Upper lobe of left lung (tissue), 4 donors: ENCODE data around the gene MUC2.
A peak's percentile ranks its signal among the peaks of the same experiment; 100 is the strongest.

Source experiments
- EP300 ChIP-seq, 4 donors: sonication (generic); formaldehyde crosslinking; IDR thresholded peaks; one replicate each; pipeline ENCODE4 v1.5.1; 2017; ENCODE audit warnings: antibody characterized with exemption in 4 of 4, control low read depth in 2 of 4
- POLR2A ChIP-seq, 4 donors: fragments of 450-650 bp; IDR thresholded peaks; one replicate each; pipeline ENCODE4 v1.5.1; 2016 to 2017; ENCODE audit warnings: antibody characterized with exemption in 4 of 4, mild to moderate bottlenecking in 2 of 4
- POLR2AphosphoS5 ChIP-seq, 2 donors: sonication (generic); formaldehyde crosslinking; IDR thresholded peaks; one replicate each; pipeline ENCODE4 v1.5.1; 2017; ENCODE audit warnings: antibody characterized with exemption in 2 of 2
- TF ChIP-seq, protein P1 (sequence below), 6 experiments: fragments of 450-650 bp in 4 of 6; fragments of 200-600 bp in 2 of 6; sonication (generic) in 2 of 6; IDR thresholded peaks; one replicate each; pipeline ENCODE4 v1.5.1; 2016 to 2019; ENCODE audit warnings: antibody characterized with exemption in 6 of 6

DNA sequence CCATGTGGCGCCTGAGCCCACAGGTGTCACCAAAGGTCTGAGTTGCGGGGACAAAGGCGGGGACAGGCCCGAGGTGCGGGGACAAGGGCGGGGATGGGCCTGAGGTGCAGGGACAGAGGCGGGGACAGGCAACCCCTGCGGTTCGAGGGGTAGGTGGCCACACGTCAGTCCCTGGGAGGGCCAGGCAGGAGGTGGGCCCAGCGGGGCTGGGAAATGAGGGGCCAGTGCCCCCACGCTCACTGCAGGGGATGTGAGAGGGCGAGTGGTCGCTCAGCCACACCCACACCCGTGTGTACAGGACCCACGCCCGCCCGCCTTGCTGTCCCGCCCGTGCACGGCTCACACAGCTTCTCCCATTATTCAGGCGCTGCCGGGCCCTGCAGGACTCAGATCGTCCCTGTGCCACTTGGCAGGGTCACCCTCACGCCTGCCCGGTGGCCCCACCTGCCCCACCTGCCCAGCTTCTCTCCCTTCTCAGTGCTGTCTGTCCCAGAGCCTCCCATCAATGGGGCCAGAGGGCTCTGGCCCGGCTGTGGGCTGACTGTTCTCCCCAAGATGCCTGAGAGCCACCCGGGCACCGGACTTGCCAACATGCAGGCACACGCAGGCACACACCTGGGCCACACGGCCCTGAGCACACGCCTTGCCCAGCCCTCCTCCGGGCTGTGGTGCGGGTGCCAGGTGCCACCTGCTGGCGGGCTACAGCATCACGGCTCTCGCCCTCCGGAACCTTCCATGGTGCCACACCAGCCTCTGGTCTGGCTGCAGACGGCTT lies 23.9 kb upstream of the MUC2 start:
- TF ChIP-seq, protein P1, sequence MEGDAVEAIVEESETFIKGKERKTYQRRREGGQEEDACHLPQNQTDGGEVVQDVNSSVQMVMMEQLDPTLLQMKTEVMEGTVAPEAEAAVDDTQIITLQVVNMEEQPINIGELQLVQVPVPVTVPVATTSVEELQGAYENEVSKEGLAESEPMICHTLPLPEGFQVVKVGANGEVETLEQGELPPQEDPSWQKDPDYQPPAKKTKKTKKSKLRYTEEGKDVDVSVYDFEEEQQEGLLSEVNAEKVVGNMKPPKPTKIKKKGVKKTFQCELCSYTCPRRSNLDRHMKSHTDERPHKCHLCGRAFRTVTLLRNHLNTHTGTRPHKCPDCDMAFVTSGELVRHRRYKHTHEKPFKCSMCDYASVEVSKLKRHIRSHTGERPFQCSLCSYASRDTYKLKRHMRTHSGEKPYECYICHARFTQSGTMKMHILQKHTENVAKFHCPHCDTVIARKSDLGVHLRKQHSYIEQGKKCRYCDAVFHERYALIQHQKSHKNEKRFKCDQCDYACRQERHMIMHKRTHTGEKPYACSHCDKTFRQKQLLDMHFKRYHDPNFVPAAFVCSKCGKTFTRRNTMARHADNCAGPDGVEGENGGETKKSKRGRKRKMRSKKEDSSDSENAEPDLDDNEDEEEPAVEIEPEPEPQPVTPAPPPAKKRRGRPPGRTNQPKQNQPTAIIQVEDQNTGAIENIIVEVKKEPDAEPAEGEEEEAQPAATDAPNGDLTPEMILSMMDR (IDR thresholded peaks at IDR 0.05) = peak; percentile 79 to 98 (median 96)
- TF ChIP-seq POLR2AphosphoS5 (IDR thresholded peaks at IDR 0.05) (no peak), POLR2A (IDR thresholded peaks at IDR 0.05) (no peak), EP300 (IDR thresholded peaks at IDR 0.05) (no peak)
